ENCODE data around the gene PLEKHA5. TPM values are rescaled to one million over a fixed set of nuclear protein-coding genes. Genes with fewer than 3 reads are reported as not detected.

Gene PLEKHA5
- total RNA-seq, 4 donors from 2014 or later, result 34.5 to 120 (median 60.0) TPM

GRCh38 chr12:19234981-19235871, 105.7 kb downstream of the PLEKHA5 start:
- peak; percentile 20 for ATAC-seq
- TF ChIP-seq, protein P1, sequence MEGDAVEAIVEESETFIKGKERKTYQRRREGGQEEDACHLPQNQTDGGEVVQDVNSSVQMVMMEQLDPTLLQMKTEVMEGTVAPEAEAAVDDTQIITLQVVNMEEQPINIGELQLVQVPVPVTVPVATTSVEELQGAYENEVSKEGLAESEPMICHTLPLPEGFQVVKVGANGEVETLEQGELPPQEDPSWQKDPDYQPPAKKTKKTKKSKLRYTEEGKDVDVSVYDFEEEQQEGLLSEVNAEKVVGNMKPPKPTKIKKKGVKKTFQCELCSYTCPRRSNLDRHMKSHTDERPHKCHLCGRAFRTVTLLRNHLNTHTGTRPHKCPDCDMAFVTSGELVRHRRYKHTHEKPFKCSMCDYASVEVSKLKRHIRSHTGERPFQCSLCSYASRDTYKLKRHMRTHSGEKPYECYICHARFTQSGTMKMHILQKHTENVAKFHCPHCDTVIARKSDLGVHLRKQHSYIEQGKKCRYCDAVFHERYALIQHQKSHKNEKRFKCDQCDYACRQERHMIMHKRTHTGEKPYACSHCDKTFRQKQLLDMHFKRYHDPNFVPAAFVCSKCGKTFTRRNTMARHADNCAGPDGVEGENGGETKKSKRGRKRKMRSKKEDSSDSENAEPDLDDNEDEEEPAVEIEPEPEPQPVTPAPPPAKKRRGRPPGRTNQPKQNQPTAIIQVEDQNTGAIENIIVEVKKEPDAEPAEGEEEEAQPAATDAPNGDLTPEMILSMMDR (IDR thresholded peaks at IDR 0.05), result no peak
- no peak for TF ChIP-seq POLR2AphosphoS5 (IDR thresholded peaks at IDR 0.05)
- no peak for TF ChIP-seq EP300 (IDR thresholded peaks at IDR 0.05)
- no peak for TF ChIP-seq POLR2A (IDR thresholded peaks at IDR 0.05)
- Histone ChIP-seq H3K4me1 (peaks cover 20 to 71% (median 20%) of the 10 kb centered on the region in 3 donors), H3K9me3 (peaks cover 0 to 5% (median 0%) of the 10 kb centered on the region in 3 donors), H3K36me3 (peaks cover 0 to 5% of the 10 kb centered on the region in 2 donors), H3K4me3 (no peak overlapping the region), H3K27me3 (no peaks in the 10 kb centered on the region), H3K27ac (peak overlapping the region in 3 of 4 donors; percentile 68 to 70 (median 69))
- WGBS, 2 donors (ENCODE audit: low coverage in 1 of 2), result 27% methylated on average over 2 of the region's 2 CpGs

DNA sequence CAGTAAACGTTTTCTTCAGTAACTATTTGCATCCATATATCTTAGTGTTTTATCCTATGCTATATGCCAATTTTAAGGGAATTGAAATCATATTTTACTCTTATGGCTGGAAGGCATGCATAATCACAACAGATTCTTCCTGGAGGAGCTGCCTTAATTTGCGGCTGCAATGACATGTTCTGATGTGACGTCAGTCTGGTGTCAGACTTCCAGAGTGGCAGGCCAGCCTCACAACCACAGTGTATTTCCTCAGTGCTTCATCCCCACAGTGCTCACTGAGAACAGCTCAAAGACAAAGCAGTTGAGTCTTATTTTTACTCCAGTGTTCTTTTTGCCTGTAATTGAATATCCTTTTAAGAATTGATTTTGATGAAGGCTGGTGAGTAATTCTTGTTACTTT, 107.1 kb downstream of the PLEKHA5 start:
- ATAC-seq, result no peak
- Histone ChIP-seq H3K27me3 (no peaks in the 10 kb centered on the region), H3K36me3 (no peaks in the 10 kb centered on the region), H3K4me3 (no peak overlapping the region), H3K9me3 (no peaks in the 10 kb centered on the region), H3K27ac (peak overlapping the region in 2 of 4 donors; percentile 19 to 69), H3K4me1 (peaks cover 20 to 83% (median 20%) of the 10 kb centered on the region in 3 donors)
- no peak for TF ChIP-seq EP300 (IDR thresholded peaks at IDR 0.05)
- TF ChIP-seq POLR2AphosphoS5 (IDR thresholded peaks at IDR 0.05), result no peak
- TF ChIP-seq POLR2A (IDR thresholded peaks at IDR 0.05), result no peak
- TF ChIP-seq, protein P1 (IDR thresholded peaks at IDR 0.05), result no peak
- WGBS, 2 donors (ENCODE audit: low coverage in 1 of 2), result 46 to 57% methylated on average over 3 of the region's 3 CpGs

- Histone ChIP-seq H3K36me3 (no peaks in the 10 kb centered on the region), H3K27ac (peak overlapping the region in 1 of 4 donors; percentile 19), H3K9me3 (no peaks in the 10 kb centered on the region), H3K4me3 (no peak overlapping the region), H3K4me1 (peaks cover 18 to 80% (median 21%) of the 10 kb centered on the region in 3 donors), H3K27me3 (no peaks in the 10 kb centered on the region)
- ATAC-seq, result no peak
- WGBS, 2 donors (ENCODE audit: low coverage in 1 of 2), result 73 to 83% methylated on average over 3 of the region's 3 CpGs
- TF ChIP-seq, protein P1 (IDR thresholded peaks at IDR 0.05), result no peak
- TF ChIP-seq EP300 (IDR thresholded peaks at IDR 0.05), result no peak
- TF ChIP-seq POLR2A (IDR thresholded peaks at IDR 0.05), result no peak
- TF ChIP-seq POLR2AphosphoS5 (IDR thresholded peaks at IDR 0.05), result no peak
Measured at GRCh38 chr12:19238540-19238939, 109.0 kb downstream of the PLEKHA5 start.

DNA sequence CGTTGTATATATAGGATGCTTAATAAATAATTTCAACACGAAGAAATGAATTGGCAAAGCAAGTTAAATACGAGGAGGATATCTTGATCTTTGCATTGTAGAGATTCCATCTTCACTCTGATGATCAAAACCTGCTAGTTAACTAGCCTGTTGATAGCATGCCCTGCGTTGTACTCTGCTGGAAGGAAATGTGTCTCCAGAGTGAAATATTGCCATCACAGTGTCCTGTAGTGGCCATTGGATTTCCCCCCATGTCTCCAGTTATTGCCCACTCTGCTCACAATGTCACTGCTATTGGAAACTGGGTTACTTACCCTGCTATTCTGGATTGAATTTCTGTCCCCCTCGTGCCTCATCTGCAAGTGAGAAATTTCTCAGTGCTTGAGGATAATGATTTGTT, 109.6 kb downstream of the PLEKHA5 start:
- 64 to 73% methylated on average over 5 of the region's 5 CpGs for WGBS, 2 donors (ENCODE audit: low coverage in 1 of 2)
- no peak overlapping the region for H3K4me3 ChIP-seq
- H3K9me3 ChIP-seq, result no peaks in the 10 kb centered on the region
- H3K36me3 ChIP-seq, result no peaks in the 10 kb centered on the region
- peaks cover 17 to 80% (median 17%) of the 10 kb centered on the region in 3 donors for H3K4me1 ChIP-seq
- ATAC-seq, result no peak
- H3K27ac ChIP-seq, result peak overlapping the region in 1 of 4 donors; percentile 19
- no peaks in the 10 kb centered on the region for H3K27me3 ChIP-seq
- no peak for TF ChIP-seq POLR2AphosphoS5 (IDR thresholded peaks at IDR 0.05)
- TF ChIP-seq EP300 (IDR thresholded peaks at IDR 0.05), result no peak
- TF ChIP-seq POLR2A (IDR thresholded peaks at IDR 0.05), result no peak
- TF ChIP-seq, protein P1 (IDR thresholded peaks at IDR 0.05), result no peak
